Measurements from ENCODE around the gene SYT6.

DNA sequence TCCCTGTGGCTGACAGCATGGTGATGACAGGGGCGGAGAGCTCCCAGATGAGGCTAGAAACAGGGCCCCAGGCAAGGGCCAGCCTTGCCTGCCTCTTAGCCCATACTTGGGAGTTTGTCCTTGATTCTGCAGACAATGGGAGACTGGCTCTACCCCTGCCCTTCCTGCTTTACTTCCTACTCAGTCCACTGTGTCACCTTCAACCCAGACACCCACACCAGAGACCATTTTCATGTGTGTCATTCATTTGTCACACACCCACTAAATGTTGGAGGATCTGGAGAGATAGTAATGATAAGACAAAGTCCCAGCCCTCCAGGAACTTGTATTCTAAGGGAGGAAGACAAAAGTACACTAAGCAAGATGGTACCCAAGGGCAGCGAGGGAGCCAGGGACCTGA is 43.7 kb downstream of the SYT6 start:
- TF ChIP-seq, protein P1, sequence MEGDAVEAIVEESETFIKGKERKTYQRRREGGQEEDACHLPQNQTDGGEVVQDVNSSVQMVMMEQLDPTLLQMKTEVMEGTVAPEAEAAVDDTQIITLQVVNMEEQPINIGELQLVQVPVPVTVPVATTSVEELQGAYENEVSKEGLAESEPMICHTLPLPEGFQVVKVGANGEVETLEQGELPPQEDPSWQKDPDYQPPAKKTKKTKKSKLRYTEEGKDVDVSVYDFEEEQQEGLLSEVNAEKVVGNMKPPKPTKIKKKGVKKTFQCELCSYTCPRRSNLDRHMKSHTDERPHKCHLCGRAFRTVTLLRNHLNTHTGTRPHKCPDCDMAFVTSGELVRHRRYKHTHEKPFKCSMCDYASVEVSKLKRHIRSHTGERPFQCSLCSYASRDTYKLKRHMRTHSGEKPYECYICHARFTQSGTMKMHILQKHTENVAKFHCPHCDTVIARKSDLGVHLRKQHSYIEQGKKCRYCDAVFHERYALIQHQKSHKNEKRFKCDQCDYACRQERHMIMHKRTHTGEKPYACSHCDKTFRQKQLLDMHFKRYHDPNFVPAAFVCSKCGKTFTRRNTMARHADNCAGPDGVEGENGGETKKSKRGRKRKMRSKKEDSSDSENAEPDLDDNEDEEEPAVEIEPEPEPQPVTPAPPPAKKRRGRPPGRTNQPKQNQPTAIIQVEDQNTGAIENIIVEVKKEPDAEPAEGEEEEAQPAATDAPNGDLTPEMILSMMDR (conservative IDR thresholded peaks at IDR 0.05) = no peak
- no peak for TF ChIP-seq ZFX (IDR thresholded peaks at IDR 0.05)
